Measurements from ENCODE around the gene LRBA.
"Not testable (repeated sequence)": the region's sequence is repeated elsewhere in the genome, so short reads cannot be mapped to it uniquely, and the experiment has no call there.

The LRBA gene

DNA sequence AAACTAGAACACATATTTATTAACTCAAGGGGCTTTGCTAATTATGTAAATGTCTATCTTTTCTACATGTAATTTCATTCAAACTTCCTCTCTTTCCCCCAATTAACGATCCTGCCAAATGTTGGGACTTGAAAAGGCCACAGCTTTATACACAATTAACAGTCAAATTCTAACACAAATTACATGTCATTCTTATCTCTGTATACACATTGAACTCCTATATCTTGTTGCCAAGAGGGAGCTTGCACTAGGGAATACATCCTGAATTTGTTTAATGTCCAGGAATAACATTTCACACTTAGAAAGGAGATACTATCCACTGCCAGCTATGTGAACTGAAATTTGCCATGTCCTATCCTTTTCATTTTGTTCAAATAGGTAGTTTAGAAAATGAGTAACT lies 472.0 kb downstream of the LRBA start:
- DNase-seq = no peak

DNA sequence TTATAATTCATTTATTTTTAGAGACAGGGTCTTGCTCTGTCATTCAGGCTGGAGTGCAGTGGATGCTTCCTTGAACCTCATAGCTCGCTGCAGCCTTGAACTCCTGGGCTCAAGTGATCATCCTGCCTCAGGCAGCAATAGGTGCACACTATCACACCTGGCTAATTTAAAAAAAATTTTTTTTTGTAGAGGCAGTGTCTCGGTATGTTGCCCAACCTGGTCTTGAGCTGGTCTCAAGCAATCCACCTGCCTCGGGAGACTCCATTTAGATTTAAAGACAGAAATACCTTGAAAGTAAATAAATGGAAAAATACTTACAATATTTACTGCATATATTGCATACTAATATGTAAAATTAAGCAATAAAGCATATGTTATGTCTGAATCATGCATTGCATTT lies 473.4 kb downstream of the LRBA start:
- DNase-seq = no peak

DNA sequence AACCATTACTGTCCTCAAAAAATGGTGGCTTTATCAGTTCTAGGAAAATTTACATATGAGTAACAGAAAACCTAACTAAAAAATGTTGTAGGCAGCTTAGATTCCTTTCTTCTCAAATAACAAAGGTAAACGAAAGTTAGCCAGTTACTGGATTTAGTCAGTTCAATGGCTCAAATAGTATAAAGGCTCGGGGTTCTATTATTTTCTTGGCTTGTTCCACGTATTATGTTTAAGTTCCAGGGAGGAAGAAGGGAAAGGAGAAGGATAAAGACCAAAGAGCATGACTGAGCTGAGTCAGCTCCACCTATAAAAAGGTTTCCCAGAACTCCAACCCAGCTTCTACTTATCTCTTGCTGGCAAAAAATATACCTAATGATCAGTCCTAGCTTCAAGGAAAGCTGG lies 474.1 kb downstream of the LRBA start:
- no peak for DNase-seq

DNA sequence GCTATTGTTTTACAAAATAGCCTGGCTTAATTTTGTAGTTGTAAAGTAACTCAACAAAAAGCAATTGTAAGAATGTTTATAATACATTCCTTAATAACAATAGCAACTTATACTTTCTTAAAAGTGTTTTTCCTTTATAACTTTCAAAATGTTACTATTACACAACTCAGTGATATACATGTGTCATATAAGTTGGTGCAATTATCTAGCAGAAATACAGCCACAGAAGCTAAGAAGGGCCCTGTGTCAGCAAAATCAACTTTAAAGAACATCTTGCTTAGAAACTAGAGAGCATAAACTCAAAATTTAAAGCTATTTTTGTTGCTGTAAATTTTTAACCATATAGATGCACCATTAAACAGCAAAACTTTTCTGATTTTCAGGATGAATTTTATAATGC lies 474.5 kb downstream of the LRBA start:
- no peak for DNase-seq

DNA sequence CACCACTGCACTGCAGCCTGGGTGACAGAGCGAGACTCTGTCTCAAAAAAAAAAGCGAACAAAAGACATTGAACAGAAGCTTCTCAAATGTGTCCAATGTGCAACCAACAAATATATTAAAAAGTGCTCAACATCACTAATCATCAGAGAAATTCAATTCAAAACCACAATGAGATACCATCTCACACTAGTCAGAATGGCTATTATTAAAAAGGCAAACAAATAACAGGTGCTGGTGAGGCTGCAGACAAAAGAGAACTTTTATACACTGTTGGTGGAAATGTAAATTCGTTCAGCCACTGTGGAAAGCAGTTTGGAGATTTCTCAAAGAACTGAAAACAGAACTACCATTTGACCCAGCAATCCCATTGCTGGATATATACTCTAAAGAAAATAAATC lies 477.2 kb downstream of the LRBA start:
- not testable (repeated sequence) for DNase-seq

DNA sequence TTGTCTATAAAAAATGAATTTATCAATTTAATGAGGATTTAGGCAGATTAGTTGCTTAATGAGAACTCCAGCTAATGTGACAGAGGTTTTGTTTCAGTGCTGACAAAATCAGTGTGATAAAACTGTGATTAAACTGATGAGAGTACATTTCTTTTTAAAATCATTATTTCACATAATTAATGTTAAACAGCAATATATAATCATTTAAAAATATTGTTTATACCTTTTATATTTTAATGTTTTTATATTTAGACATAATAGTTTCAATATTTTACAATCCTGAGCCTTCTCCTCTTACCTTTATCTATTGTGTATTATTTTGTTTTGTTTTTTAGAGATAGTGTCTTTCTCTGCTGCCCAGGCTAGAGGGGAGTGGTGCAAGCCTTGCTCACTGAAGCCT lies 480.3 kb downstream of the LRBA start:
- DNase-seq = no peak

DNA sequence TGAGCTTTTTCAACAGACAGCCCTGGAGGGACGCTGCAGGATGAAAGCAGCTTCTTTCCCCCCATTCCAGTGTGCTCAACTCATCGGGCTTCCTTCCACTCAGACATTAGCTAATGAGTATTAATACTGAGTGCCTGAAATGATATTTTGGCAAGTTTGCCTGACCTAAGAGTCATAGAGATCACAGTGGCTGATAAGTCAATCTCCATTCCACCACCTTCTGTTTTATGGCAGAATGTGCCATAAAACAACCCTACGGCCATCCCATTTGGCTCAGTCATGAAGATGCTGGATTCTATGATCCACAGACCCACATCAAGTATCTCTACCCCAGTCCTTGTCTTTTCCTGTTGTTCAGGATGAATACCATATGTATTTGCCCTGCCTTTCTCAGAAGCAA lies 481.4 kb downstream of the LRBA start:
- no peak for DNase-seq

DNA sequence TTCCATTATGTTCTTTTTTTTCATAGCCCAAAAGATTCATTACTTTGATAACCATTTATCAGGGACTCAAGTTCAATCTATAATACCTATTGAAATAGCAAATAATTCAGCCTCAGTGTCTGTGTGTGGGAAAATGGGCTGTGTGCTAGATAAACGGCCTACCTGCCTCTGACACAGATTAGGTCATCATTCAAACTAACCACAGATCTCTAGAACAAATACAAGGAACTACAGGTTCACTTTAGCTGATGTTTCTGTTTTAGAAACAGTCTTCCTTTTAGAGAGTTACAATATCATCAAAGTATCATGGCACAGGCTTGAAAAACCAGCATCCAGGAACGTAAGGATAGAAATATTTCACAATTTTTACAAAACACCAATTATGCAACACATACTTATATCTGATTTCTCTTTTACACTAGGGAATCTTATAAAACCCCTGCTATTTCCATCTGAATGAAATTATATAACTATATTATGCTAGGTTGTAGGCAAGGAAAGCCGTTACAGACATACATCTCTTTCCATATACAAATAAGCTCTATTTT lies 489.7 kb downstream of the LRBA start:
- no peak for DNase-seq

DNA sequence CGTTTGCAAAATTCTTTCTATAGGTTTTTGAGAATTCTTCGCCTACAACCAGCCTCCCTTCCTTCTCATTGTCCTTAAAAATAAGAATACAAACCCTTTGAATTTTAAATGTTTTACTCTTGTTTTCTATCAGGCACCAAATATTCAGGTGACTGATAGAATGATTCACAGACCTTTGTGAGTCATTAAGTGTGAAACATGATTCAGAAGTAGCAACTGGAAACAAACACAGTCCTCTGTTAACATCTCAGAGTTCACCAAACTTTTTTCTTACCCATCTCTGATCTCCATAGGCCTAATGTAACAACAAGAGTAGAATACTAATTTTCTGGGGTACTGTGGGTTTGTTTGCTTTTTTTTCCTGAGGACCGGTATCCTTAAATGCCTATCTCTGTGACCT lies 496.5 kb downstream of the LRBA start:
- no peak for DNase-seq

DNA sequence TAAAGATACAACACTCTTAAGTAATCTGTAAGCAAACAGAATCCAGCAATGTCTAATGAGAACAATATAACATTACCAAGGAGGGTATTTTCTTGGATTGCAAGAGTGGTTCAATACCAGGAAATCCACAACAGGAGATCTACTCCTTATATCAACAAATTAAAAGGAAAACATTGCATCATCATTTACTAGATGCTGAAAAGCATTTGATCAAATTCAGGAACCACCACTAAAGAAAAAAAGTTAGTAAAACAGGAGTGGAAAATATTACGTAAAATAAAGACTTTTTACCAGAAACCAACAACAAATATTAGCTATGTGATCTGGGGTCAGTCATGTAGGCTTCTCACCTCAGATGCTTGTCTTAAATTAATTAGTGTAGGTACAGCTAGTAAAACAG lies 499.9 kb downstream of the LRBA start:
- no peak for DNase-seq

DNA sequence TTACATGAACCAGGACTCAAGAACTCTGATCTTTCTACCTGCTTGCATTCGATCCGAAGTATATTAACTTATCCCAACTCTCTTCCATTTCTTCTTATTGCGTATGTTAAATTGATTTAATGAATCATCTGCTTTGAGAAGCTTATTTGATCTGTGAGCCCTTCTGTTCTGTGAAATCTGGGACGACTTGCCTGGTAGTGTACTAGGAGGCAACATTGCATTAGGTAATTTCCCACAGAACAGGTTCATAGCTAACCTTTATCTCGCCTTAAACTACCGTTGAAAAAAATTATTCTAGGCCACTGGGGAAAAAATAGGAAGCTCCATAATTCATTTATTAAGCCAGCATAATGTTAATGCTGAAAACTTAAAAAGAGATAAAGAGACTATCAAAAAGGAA lies 500.4 kb downstream of the LRBA start:
- DNase-seq = no peak

DNA sequence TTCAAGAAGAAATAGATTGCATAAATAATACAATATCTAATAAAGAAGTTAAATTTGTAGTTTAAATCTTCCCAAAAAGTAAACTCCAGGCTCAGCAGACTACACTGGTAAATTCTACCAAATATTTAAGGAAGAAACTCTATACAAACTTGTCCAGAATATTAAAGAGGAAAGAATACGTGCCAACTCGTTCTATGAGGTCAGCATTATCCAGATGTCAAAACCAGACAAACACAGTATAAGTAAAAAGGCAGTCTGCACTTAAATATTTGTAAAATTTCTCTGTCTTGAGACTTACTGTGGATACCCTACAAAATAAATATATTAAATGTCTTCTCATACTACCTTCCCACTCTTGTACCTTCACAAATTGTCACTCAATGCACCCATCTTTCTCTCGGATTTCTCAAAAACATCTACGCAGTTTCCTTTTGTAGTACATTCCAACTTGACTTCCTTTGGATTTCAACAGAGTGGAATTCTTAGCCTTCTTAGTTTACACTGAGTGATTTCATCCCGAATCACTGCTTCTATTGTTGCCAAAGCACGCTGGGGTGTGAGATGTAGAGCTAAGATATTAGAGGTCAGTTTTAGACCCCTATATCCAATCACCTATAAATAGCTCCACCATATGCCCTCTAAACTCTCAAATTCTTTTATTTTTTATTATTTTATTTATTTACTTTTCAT lies 504.8 kb downstream of the LRBA start:
- DNase-seq = no peak

DNA sequence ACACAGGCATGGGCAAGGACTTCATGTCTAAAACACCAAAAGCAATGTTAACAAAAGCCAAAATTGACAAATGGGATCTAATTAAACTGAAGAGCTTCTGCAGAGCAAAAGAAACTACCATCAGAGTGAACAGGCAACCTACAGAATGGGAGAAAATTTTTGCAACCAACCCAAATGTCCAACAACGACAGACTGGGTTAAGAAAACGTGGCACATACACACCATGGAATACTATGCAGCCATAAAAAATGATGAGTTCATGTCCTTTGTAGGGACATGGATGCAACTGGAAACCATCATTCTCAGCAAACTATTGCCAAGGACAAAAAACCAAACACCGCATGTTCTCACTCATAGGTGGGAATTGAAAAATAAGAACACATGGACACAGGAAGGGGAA lies 507.4 kb downstream of the LRBA start:
- not testable (repeated sequence) for DNase-seq

DNA sequence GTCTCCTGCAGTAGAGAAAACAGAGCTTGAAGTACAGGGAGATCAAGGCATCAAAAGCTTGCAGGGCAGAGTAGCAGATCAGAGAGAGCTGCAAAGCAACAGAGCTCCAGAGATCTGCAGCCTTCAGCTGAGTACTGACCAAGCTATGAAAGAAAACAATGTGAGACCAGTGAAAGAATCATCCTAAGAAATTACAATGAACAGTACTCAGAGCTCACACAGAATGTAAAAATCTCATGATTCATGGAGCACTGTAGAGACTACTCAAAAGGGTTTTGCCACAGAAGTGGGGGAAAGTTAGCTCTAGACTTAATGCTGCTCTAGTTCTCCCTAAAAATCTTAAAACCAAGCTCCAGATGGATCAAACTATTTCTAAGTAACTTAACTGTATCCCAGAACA lies 513.1 kb downstream of the LRBA start:
- DNase-seq = no peak

DNA sequence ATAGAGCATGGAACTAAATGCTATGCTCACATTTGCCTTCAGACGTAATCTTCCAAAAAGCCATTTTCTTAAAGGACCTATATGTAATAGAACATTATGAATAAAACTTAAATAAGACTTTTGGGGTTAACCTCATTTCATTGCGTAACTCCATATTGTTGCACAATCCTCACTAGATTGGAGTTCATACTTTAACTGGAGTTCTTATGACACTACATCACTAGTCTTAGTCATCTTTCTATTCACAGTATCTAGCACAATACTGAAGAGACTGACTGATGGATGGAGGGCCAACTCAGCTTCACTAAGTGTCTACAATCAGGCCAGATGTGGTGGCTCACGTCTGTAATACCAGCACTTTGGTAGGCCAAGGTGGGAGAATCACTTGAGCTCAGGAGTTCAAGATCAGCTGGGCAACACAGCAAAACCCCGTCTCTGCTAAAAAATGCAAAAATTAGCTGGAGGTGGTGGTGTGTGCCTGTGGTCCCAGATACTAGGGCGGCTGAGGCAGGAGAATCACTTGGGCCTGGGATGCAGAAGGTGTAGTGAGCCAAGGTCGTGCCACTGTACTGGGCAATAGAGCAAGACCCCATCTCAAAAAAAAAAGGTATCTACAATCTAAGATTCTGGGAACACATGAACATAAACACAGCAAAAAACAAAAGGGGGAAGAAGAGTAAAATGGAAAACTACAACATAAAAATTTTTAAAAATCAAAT lies 513.9 kb downstream of the LRBA start:
- DNase-seq = no peak

DNA sequence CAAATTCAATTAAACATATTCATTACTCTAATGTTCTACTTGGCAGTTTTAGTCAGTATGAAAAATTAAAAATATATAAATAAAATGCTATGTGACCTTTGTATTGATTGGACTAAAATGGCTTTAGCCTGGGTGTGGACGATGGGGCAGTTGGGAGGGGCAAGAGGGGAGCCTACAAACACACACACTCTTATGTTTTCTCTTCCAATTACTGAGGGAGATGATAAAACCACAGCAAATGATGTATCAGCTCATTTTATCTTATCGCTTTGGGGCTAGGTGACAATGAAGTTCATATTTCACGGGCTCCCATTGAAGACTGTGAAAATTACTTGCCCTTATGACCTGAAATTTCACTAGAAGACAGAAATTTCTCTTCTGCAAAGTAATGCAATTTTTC lies 517.5 kb downstream of the LRBA start:
- no peak for DNase-seq

DNA sequence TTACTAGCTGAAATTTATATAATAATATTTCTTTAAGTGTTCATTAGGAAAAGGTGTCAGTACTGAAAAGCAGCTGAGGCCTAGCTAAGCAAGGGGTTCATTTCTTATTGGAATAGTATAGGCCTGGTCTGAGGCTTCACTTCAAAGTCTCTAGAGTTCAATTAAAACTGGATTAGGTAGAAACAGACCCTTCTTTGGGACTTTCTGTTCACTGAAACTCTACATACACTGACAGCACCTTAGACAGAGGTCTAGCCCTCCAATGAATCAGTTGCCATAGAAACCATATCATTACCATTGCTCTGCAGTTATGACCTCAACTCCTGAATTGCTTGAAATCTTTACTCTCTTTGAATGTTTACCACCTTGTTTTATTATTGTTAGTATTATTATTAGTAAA lies 519.5 kb downstream of the LRBA start:
- no peak for DNase-seq

DNA sequence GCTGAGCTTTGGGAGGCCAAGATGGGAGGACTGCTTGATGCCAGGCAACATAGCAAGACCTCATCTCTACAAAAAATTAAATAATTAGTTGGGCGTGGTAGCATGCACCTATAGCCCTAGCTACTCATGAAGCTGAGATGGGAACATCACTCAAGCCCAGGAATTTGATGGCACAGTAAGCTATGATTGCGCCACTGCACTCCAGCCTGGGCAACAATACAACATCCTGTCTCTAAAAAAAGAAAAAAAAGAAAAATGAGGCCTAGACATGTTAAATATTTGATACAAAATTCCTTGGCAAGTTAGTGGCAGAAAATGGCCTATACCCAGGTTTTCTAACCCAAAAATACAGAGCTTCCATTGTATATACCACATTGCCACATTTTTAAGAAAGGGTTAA lies 521.2 kb downstream of the LRBA start:
- no peak for DNase-seq

DNA sequence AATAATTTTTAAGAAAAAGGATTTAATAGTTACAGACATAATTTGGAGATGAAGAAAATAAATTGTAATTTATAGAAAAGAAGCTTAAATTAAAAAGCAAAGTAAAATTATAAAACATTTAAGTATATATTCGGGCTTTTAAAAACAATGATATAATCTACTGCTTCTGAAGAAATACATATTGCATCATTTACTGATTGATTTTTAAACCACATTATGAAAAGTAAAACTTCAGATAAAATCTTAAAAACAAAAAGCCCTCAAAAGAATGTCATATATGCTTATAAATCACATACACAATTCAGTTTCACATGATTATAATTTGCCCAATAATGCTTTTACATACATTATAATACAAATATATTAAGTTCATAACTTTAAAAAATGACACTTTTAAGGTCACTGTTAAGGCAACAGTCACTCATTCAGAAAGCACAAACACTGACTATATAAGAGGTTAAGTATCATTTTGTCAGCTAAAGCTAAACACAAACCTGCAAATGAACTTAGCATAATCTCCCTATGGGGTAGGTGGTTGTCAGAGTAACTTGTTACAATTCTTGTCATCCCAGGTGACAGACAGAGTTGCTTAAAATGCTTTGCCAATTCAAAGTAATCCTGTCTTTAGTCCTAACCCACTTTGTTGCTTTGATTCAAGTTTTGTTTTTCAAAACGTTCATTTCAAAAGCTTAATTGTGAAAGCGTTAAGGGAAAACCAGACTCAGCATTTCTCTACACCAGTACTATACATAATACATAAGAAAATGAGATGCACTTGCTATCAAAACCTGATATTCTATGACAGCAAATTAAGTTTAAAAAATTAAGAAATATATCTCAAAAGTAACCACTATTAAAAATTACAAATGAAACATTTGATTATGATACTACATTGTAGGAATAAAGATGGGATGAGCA lies 523.7 kb downstream of the LRBA start:
- no peak for DNase-seq

DNA sequence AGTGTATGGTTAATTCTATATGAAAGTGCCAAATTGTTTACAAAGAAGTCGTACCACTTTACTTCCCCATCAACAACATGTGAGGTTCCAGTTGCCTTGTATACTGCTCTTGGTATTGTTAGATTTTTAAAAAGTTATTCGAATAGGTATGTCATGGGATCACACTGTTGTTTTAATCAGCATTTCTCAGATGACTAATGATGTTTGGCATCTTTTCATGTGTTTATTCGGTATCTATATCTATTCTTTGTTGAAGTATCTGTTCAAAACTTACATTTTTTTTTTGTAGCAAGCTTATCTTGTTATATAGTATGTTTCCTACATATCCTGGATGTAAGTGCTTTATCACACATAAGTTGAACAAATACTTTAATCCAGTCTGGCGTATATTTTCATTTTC lies 532.5 kb downstream of the LRBA start:
- no peak for DNase-seq

DNA sequence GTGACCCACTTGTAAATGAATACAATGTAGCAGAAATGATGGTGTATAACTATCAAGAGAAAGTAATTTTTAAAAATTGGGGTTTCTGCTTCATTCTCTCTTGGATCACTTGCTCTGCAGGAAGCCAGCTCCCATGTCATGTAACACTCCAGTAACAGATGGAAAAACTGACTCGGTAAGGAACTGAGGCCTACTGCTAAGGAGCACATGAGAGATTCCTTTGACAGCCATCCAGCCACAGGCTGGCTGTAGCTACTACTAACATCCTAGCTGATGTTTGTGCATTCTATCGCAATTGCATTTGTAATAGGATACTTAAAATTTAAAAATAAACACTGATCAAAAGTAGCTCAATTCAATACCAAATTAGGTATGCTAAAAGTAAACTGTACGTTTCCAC lies 535.4 kb downstream of the LRBA start:
- no peak for DNase-seq

DNA sequence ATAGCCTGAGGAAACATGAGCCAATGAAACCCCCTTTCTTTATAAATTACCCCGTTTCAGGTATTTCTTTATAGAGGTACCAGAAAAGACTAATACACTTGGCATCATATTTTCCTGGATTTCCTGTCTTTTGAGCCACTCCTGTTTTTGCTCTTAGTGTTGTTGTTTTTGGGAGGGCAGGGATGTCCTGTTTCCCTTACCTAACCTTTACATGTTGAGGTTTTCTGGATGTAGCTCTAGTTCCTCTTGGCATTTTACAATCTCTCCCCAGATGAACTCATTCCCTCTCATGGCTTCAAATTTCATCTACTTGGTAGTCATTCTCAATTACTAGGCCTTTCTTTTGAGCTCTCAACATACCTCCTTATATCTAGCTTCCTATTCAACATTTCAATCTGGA lies 537.2 kb downstream of the LRBA start:
- no peak for DNase-seq

DNA sequence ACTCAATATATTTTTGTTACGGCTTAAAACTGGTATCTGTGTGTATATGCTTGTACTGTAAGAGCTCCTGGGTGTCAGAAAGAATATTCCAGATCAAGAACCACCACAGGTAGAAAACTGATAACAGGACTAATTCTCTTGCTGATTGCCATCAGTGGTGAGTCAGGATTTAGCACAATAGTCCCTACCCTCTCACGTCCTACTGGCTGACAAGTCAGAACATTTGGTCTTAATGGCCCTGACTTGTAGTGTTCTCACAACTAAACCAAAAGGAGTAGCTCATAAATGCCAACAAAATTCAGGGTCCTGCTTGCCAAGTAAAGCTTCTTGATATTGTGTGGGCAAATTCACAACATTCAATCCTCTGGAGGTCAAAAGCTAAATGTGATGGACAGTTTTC lies 538.3 kb downstream of the LRBA start:
- no peak for DNase-seq

DNA sequence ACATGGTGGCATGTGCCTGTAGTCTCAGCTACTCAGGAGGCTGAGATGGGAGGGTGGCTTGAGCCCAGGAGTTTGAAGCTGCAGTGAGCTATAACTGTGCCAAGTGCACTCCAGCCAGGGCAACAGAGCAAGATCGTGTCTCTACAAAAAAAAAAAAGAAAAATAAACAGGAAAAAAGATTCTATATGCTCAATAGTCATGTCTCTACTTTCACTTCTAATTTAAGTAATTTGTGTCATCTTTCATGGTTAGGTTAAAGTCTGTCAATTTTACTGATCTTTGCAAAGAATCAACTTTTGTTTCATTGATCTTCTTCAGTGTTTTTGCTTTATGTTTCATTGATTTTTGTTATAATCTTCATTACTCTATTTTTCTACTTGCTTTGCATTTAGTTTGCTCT lies 539.3 kb downstream of the LRBA start:
- DNase-seq = no peak

All from CD4-positive, alpha-beta T cell treated with Interleukin-12 subunit alpha and Interleukin-12 subunit beta, for 1 hour (primary cell).